ENCODE measurements around the gene GSE1. TPM values are rescaled to one million over a fixed set of nuclear protein-coding genes. Genes with fewer than 3 reads are reported as not detected.

Gene GSE1
- total RNA-seq, 2 donors from 2014 or later = 72.6 to 96.2 TPM

GRCh38 chr16:85683363-85683762 is 70.2 kb downstream of the GSE1 start:
- Histone ChIP-seq H3K4me3 (no peak overlapping the region), H3K4me1 (ENCODE audit: control insufficient read depth in 1 of 2, low read depth in 2 of 2) (peaks cover 3% of the 10 kb centered on the region in 2 donors), H3K36me3 (peaks cover 2% of the 10 kb centered on the region), H3K9me3 (no peaks in the 10 kb centered on the region), H3K27ac (no peak overlapping the region), H3K27me3 (replicated peaks; ENCODE audit: insufficient read depth) (no peaks in the 10 kb centered on the region)
- DNase-seq (ENCODE audit: low spot score) (no peak), ATAC-seq (ENCODE audit: insufficient number of reproducible peaks, low FRiP score, low read depth) (no peak)
- no peak for TF ChIP-seq CTCF (IDR thresholded peaks at IDR 0.05)

- Histone ChIP-seq H3K9me3 (no peaks in the 10 kb centered on the region), H3K36me3 (no peaks in the 10 kb centered on the region), H3K4me3 (no peak overlapping the region), H3K4me1 (ENCODE audit: control insufficient read depth in 1 of 2, low read depth in 2 of 2) (peaks cover 11 to 13% of the 10 kb centered on the region in 2 donors), H3K27me3 (replicated peaks; ENCODE audit: insufficient read depth) (no peaks in the 10 kb centered on the region), H3K27ac (no peak overlapping the region)
- no peak for DNase-seq (ENCODE audit: low spot score)
- TF ChIP-seq CTCF (IDR thresholded peaks at IDR 0.05) = no peak
- ATAC-seq (ENCODE audit: insufficient number of reproducible peaks, low FRiP score, low read depth) = no peak
Observed at GRCh38 chr16:85685251-85685650, 72.1 kb downstream of the GSE1 start.

- ATAC-seq (ENCODE audit: insufficient number of reproducible peaks, low FRiP score, low read depth) (no peak), DNase-seq (ENCODE audit: low spot score) (no peak)
- Histone ChIP-seq H3K4me1 (ENCODE audit: control insufficient read depth in 1 of 2, low read depth in 2 of 2) (peaks cover 11 to 13% of the 10 kb centered on the region in 2 donors), H3K27me3 (replicated peaks; ENCODE audit: insufficient read depth) (no peaks in the 10 kb centered on the region), H3K36me3 (no peaks in the 10 kb centered on the region), H3K4me3 (no peak overlapping the region), H3K9me3 (no peaks in the 10 kb centered on the region), H3K27ac (no peak overlapping the region)
- TF ChIP-seq CTCF (IDR thresholded peaks at IDR 0.05) = no peak
Observed at GRCh38 chr16:85686912-85687591, 73.9 kb downstream of the GSE1 start.

GRCh38 chr16:85687651-85688471 is 74.7 kb downstream of the GSE1 start:
- TF ChIP-seq CTCF (IDR thresholded peaks at IDR 0.05) = no peak
- no peak for ATAC-seq (ENCODE audit: insufficient number of reproducible peaks, low FRiP score, low read depth)

GRCh38 chr16:85688586-85689284 is 75.6 kb downstream of the GSE1 start, which contains the start of gene GINS2:
Gene GINS2 (minus strand): TSS chr16:85688954. CDS start chr16:85688898, 56 bp downstream.
- H3K4me1 ChIP-seq (ENCODE audit: control insufficient read depth in 1 of 2, low read depth in 2 of 2) = peaks cover 11 to 13% of the 10 kb centered on the region in 2 donors
- no peaks in the 10 kb centered on the region for H3K36me3 ChIP-seq
- peak within 1 kb of the TSS; percentile 88 for H3K4me3 ChIP-seq
- ATAC-seq (ENCODE audit: insufficient number of reproducible peaks, low FRiP score, low read depth) (peak; percentile 87), DNase-seq (ENCODE audit: low spot score) (peak; percentile 19)
- TF ChIP-seq CTCF (IDR thresholded peaks at IDR 0.05) = no peak
- no peaks in the 10 kb centered on the region for H3K9me3 ChIP-seq
- H3K27me3 ChIP-seq (replicated peaks; ENCODE audit: insufficient read depth) = no peaks in the 10 kb centered on the region
- no peak within 1 kb of the TSS for H3K27ac ChIP-seq

More at GRCh38 chr16:85687651-85688471, 74.7 kb downstream of the GSE1 start:
- H3K36me3 ChIP-seq = no peaks in the 10 kb centered on the region
- H3K27me3 ChIP-seq (replicated peaks; ENCODE audit: insufficient read depth) = no peaks in the 10 kb centered on the region
- H3K4me1 ChIP-seq (ENCODE audit: control insufficient read depth in 1 of 2, low read depth in 2 of 2) = peaks cover 11 to 13% of the 10 kb centered on the region in 2 donors
- H3K4me3 ChIP-seq = peak overlapping the region; percentile 88
- no peak for DNase-seq (ENCODE audit: low spot score)
- no peak overlapping the region for H3K27ac ChIP-seq
- no peaks in the 10 kb centered on the region for H3K9me3 ChIP-seq
